Chondrocyte (in vitro differentiated cells): ENCODE data around the gene SLC22A24. TPM values are rescaled to one million over a fixed set of nuclear protein-coding genes. Genes with fewer than 3 reads are reported as not detected.

Experiments
- DNase-seq: peaks from one replicate; pipeline ENCODE4 v3.0.0; 2021; ENCODE audit warnings: mixed read lengths, low spot score
- H3K27ac Mint-ChIP-seq: one replicate; pipeline ENCODE4 v1.8.0; 2021; ENCODE audit warnings: mild to moderate bottlenecking, moderate library complexity, mixed read lengths; ENCODE audit not compliant: unreplicated experiment
- H3K27me3 Mint-ChIP-seq: 2 replicates; pipeline ENCODE4 v1.8.0; 2021; ENCODE audit warnings: low read depth, mixed read lengths
- H3K36me3 Mint-ChIP-seq: 2 replicates; pipeline ENCODE4 v1.8.0; 2021; ENCODE audit warnings: low read depth, mixed read lengths
- H3K4me1 Mint-ChIP-seq: 2 replicates; pipeline ENCODE4 v1.8.0; 2021; ENCODE audit warnings: low read depth, mild to moderate bottlenecking, mixed read lengths
- H3K4me3 Mint-ChIP-seq: one replicate; pipeline ENCODE4 v1.8.0; 2021; ENCODE audit warnings: mild to moderate bottlenecking, moderate library complexity, mixed read lengths; ENCODE audit not compliant: unreplicated experiment
- H3K9me3 Mint-ChIP-seq: 2 replicates; pipeline ENCODE4 v1.8.0; 2021; ENCODE audit warnings: low read depth, mixed read lengths
- total RNA-seq: library from RNA; stranded (reverse); gene quantifications from 3 replicates; pipeline ENCODE4 v1.2.1, GENCODE V29; 2021
- TF ChIP-seq, protein P1 (sequence below): fragments of 200-600 bp; sonication (generic); IDR thresholded peaks from 2 replicates; pipeline ENCODE4 v1.5.0; 2021; ENCODE audit warnings: antibody characterized with exemption, mild to moderate bottlenecking, moderate library complexity

SLC22A24 gene
- total RNA-seq, 1 donor from 2014 or later = not detected

DNA sequence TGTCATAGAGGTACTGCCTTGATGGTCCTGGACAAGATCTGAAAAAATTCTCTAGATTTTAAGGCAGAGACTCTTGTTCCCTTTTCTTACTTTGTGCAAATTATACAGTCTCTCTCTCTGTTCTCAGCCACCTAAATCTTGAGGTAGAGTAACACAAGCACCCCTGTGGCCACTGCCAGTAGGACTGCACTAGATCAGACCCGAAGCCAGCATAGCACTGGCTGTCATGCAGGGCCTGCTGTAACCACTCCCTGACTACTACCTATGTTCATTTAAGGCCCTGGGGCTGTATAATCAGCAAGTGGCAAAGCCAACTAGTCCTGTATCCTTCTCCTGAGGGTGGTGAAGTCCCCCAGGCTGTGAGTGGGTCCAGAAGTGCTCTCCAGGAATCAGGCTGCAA is 11.8 kb upstream of the SLC22A24 start:
- Mint-ChIP-seq H3K27ac (no peak overlapping the region), H3K9me3 (peaks cover 8% of the 10 kb centered on the region), H3K36me3 (no peaks in the 10 kb centered on the region), H3K4me3 (no peak overlapping the region), H3K27me3 (peaks cover 6% of the 10 kb centered on the region), H3K4me1 (no peaks in the 10 kb centered on the region)
- TF ChIP-seq, protein P1, sequence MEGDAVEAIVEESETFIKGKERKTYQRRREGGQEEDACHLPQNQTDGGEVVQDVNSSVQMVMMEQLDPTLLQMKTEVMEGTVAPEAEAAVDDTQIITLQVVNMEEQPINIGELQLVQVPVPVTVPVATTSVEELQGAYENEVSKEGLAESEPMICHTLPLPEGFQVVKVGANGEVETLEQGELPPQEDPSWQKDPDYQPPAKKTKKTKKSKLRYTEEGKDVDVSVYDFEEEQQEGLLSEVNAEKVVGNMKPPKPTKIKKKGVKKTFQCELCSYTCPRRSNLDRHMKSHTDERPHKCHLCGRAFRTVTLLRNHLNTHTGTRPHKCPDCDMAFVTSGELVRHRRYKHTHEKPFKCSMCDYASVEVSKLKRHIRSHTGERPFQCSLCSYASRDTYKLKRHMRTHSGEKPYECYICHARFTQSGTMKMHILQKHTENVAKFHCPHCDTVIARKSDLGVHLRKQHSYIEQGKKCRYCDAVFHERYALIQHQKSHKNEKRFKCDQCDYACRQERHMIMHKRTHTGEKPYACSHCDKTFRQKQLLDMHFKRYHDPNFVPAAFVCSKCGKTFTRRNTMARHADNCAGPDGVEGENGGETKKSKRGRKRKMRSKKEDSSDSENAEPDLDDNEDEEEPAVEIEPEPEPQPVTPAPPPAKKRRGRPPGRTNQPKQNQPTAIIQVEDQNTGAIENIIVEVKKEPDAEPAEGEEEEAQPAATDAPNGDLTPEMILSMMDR = no peak
- no peak for DNase-seq

DNA sequence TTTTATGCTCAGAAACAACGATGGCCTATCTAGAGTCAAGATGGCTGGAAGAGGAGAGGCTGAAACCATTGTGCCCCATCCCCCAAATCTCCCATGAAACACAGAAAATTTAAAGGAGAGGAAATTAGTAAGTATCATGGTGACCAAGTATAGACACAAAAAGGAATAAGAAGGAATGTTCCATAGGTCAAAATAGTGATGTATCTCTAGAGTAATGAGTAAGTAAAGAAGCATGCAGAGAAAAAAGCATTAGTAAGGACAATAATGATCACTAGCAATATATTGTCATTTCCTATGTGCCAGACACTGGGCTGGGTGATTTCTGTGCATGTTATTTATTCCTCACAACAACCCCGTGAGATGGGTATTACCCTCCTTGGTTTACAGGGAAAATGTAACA is 2.6 kb upstream of the SLC22A24 start:
- Mint-ChIP-seq H3K9me3 (no peaks in the 10 kb centered on the region), H3K36me3 (no peaks in the 10 kb centered on the region), H3K27me3 (peaks cover 6% of the 10 kb centered on the region), H3K4me3 (no peak overlapping the region), H3K4me1 (no peaks in the 10 kb centered on the region), H3K27ac (no peak overlapping the region)
- TF ChIP-seq, protein P1 = no peak
- DNase-seq = no peak

DNA sequence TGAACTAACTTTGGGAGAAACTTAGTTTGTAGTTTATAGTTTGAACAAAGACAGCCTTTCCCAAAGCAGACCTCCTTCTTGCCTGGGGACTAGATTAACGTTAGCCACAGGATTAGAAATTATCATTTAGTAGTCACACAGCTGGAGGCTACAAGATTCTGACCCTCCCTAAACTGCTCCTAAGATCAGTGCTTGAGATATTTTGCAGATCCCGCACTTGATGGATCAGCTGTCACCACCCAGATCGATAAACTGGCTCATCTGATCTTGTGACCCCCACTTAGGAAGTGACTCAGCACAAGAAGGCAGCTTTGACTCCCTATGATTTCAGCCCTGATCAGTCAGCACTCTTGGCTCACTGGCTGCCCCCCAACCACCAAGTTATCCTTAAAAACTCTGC is 1.6 kb downstream of the SLC22A24 start:
- Mint-ChIP-seq H3K4me1 (no peaks in the 10 kb centered on the region), H3K36me3 (no peaks in the 10 kb centered on the region), H3K4me3 (no peak overlapping the region), H3K27me3 (peaks cover 6% of the 10 kb centered on the region), H3K27ac (no peak overlapping the region), H3K9me3 (no peaks in the 10 kb centered on the region)
- TF ChIP-seq, protein P1 = no peak
- DNase-seq = no peak

DNA sequence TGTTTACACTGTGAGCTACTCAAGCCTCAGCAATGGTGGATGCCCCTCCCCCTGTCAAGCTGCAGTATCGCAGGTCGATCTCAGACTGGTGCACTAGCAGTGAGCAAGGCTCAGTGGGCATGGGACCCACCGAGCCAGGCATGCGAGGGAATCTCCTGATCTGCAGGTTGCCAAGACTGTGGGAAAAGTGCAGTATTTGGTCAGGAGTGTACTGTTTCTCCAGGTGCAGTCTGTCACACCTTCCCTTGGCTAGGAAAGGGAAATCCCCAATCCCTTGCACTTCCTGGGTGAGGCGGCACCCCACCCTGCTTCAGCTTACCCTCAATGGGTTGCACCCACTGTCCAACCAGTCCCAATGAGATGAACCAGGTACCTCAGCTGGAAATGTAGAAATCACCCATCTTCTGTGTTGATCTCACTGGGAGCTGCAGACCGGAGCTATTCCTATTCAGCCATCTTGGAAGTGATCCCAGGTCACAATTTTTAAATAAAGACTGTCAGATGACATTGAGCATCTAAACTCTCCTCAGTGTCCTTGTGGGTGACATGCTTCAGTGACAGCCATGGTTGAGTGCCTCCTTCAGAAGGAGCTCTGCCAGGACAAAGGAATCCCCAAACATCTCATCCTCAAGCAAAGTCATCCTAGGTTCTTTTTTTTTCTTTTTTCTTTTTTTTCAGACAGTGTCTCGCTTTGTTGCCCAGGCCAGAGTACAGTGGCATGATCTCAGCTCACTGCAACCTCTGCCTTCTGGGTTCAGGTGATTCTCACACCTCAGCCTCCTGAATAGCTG is 10.8 kb downstream of the SLC22A24 start:
- Mint-ChIP-seq H3K36me3 (peaks cover 1% of the 10 kb centered on the region), H3K4me3 (no peak overlapping the region), H3K9me3 (peaks cover 17% of the 10 kb centered on the region), H3K4me1 (no peaks in the 10 kb centered on the region), H3K27ac (no peak overlapping the region), H3K27me3 (peaks cover 9% of the 10 kb centered on the region)
- TF ChIP-seq, protein P1 = no peak
- no peak for DNase-seq

DNA sequence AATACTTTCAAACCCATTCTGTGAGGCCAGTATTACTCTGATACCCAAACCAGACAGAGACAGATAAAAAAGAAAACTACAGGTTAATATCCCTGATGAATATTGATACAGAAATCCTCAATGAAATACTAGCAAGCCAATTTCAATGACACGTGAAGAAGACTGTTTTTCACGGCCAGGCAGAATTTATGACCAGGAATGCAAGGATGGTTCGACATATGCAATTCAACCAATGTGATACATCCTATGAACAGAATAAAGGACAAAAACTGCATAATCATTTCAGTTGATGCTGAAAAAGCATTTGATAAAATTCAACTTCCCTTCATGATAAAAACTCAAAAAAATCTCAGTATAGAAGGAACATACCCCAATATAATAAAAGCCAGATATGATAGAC is 44.5 kb downstream of the SLC22A24 start:
- DNase-seq = no peak
- peaks cover 28% of the 10 kb centered on the region for H3K9me3 Mint-ChIP-seq
- no peaks in the 10 kb centered on the region for H3K27me3 Mint-ChIP-seq
- H3K27ac Mint-ChIP-seq = no peak overlapping the region
- TF ChIP-seq, protein P1 = no peak
- H3K4me3 Mint-ChIP-seq = no peak overlapping the region
- no peaks in the 10 kb centered on the region for H3K4me1 Mint-ChIP-seq
- peaks cover 1% of the 10 kb centered on the region for H3K36me3 Mint-ChIP-seq
